CD4-positive, alpha-beta T cell treated with Interleukin-21 for 1 hour (primary cell): ENCODE data around the gene DAGLB.
"Not testable (repeated sequence)": the region's sequence is repeated elsewhere in the genome, so short reads cannot be mapped to it uniquely, and the experiment has no call there.

Experiments used
- DNase-seq: peaks from one replicate; pipeline ENCODE4 v3.0.0-alpha.2; 2020

Gene DAGLB

GRCh38 chr7:6460303-6460702, 12.5 kb upstream of the DAGLB start:
- no peak for DNase-seq

- DNase-seq, result not testable (repeated sequence)
Observed at GRCh38 chr7:6458676-6459075, 10.9 kb upstream of the DAGLB start.

DNA sequence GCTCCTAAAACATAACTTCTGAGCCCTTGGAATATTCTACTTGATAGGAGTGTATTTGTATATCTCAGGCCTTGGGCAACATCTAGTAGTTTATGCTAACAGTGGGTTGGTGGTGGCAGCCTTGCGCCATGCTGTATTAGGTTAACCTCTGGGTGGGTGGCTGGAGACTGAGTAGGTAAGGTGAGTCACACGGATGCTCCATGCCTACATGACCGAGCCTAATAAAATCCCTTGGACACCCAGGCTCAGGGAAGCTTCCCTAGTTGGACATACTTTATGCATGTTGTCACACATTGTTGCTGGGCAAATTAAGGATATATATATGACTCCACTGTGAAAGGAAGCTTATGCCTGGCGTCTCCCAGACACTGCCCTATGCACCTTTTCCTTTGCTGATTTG, 6.0 kb upstream of the DAGLB start:
- no peak for DNase-seq

DNA sequence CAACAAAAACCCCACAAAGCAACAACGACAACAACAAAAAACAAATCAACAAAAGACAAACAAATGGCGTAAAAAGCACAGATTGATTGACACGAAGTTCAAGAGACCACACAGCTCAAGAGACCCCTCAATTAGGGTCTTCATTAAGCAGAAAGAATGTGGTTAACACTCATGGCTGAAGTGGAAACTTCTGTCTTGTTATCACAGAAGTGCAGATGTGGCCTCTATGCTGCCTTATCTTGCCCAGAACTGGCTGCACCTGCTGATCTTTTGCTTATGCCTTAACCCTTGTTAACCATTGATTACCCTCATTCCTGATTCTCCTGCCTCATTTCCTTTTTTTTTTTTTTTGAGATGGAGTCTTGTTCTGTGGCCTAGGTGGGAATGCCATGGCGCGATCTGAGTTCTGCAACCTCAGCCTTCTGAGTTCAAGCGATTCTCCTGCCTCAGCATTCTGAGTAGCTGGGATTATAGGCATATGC, 3.5 kb upstream of the DAGLB start:
- no peak for DNase-seq

- DNase-seq, result not testable (repeated sequence)
Observed at GRCh38 chr7:6450591-6450990, 2.8 kb upstream of the DAGLB start.

DNA sequence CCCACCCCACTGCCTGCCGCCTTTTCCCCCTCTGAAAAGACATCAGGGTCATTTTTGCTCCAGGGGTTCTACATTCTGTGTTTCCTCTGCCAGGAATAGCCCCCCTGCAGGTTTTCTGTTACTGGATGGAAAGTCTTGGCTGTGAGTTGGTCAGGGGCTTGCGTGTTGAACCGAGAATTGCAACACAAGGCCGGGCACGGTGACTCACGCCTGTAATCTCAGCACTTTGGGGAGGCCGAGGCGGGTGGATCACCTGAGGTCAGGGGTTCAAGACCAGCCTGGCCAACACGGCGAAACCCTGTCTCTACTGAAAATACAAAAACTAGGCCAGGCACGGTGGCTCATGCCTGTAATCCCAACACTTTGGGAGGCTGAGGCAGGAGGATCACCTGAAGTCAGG, 2.1 kb upstream of the DAGLB start:
- DNase-seq, result not testable (repeated sequence)

DNA sequence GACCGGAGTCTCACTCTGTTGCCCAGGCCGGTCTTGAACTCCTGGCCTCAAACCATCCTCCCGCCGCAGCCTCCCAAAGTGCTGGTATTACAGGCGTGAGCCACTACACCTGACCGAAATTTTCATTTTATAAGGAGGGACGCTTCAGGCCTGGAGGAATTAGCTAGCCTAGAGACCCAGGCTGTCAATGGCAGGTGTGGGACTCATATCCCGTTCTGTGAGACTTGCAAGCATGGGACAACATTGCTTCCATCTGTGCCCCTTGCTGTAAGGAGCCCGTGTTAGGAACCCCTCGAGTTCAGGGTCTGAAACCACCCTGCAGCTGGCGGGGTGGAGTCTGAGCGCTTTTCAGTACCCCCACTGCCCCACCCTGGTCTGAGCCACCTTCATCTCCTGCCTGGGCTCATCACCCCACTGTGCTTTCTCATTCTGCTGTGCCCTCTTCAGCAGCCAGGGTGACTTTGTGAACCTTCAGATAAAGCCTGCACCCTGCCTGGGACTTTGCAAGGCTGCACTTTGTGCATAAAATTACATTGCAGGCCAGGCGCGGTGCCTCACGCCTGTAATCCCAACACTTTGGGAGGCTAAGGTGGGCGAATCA, 1.3 kb upstream of the DAGLB start:
- DNase-seq, result no peak

GRCh38 chr7:6446838-6447580, 745 bp downstream of the DAGLB start:
- peak; percentile 28 for DNase-seq

GRCh38 chr7:6444516-6445269, 3.1 kb downstream of the DAGLB start:
- DNase-seq, result no peak

DNA sequence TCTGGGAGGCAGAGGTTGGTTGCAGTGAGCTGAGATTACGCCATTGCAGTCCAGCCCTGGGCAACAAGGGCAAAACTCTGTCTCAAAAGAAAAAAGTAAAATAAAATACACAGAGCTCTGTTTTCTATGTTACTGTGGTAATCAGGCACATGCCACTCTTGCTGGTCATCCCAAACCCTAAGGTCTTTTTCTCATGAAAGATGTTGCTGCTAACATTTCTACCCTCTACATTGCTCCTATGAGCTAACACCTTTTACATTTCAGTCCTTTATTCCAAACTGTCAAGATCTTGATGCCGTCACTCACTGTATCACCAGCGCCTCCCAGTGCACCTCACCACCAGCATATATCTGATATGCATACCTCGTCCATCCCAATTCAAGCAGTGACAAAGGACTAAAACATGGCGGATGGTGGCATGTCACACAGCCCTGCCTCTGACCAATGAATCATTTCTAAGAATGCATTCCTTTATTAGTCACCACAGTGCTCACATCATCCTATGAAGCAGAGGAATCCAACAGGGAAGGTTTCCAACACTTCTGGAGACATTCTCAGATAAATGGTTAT, 4.3 kb downstream of the DAGLB start:
- no peak for DNase-seq

DNA sequence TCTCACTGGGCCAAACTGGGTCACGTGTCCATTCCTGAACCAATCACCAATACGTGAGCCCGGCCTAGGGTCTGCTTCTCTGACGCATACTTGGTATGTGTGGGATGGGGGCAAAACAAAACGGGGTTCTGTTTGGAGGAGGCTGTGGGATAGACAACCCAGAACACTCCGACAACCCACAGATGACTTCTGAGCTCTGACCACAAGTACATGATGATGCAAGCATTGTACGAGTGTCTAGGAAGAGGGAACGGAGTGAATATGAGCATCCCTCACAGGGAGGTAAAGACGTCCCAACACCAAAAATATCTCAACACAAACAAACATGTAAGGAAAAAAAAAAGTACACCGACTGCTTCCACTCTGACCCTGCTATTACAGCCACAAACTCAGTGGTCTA, 5.6 kb downstream of the DAGLB start:
- no peak for DNase-seq

GRCh38 chr7:6440381-6440780, 7.4 kb downstream of the DAGLB start:
- DNase-seq, result no peak

GRCh38 chr7:6438427-6438826, 9.3 kb downstream of the DAGLB start:
- no peak for DNase-seq

DNA sequence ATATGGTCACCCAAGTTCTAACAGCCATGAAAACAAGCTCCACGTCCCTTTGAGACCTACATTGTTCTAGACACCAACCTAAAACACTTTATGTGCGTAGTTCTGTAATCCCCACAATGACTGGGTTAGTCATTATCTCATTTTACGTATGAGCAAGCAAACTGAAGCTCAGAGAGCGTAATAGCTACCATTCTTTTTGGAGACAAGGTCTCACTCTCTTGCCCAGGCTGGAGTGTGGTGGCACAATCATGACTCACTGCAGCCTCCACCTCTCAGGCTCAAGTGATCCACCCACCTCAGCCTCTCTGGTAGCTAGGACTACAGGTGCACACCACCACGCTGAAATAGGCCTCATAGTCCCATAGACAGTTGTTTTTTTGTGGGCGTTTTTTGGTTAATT, 10.5 kb downstream of the DAGLB start:
- no peak for DNase-seq

- peak; percentile 22 for DNase-seq
Observed at GRCh38 chr7:6436385-6436685, 11.4 kb downstream of the DAGLB start.

DNA sequence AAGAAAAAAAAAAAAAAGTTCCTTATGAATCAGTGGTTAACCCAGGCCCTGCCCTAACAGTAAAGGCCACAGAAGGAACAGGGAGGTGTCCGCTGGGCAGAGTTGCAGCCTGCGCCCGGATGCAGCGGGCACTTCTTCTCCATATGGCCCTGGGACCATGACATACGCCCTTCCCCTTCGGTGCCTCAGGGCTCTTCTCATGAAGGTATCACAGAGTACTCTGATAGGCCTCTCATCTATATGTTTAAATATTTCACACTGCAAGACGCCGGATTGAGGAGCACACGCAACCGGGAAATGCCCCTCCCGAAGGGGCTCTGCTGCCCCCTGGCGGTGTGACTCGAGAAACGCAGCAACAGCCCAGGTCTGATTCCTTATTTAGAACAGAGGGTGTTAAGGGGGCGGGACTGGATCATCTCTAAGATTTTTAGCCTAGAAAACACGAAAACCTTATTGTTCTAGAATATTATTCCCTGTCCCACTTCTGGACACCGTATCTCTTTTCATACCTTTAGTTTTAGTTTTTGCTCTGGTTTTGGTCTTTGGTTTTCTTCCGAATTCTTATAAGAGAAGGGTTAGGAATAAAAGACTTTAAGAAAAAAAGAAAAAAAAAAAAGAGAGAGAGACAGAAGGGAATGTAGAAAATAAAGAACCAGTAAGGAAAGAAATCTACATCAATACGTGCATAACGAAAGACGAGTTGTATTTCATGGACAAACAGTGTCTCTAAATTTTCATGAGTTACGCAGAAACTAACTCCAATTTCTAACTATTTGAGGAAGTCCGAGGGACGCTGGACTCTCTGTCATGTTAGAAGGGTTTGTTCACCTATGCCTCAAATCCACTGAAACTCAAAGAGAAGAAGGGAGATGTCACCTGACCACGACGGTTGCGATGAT, 12.0 kb downstream of the DAGLB start:
- DNase-seq, result peak; percentile 89

GRCh38 chr7:6433784-6434615, 13.8 kb downstream of the DAGLB start:
- DNase-seq, result no peak

GRCh38 chr7:6432781-6433180, 15.0 kb downstream of the DAGLB start:
- no peak for DNase-seq

DNA sequence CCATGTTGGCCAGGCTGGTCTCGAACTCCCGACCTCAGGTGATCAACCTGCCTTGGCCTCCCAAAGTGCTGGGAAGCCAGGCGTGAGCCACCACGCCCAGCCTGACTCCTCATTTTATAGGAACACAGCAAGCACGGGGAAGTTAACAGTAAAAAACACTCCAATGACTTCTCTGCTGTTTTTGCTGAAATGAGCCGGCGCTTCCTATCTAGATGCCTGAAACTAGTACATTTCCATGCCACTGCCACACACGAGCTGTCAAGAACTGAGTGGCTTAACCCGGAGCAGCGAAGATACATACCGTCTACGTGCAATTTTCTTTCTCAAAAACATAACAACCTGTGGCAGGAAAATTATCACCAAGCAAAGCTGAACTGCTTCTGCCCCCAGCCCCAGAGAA, 16.8 kb downstream of the DAGLB start:
- no peak for DNase-seq

- DNase-seq, result no peak
Observed at GRCh38 chr7:6430271-6430940, 17.3 kb downstream of the DAGLB start.

DNA sequence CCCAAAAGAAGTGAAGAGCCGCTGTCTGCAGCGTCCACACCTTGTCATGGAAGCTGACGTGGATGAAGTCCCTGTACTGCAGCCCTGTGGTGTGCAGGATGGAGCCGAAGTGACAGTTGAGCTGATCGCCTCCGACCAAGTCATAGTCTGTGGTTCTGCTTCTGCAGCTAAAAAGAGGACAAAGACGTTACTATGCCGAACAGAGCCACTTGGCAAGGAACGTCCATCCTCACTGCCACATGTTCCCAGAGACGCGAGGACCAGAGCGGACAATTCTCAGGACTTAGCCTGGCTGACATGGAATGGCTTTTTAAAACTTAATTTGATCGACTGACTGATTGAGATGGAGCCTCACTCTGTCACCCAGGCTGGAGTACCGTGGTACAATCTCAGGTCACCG, 21.8 kb downstream of the DAGLB start:
- no peak for DNase-seq
